ENCODE data around the gene ATG4D.

The ATG4D gene

GRCh38 chr19:10508707-10509106 is 35.0 kb upstream of the ATG4D start:
- no peaks in the 10 kb centered on the region for H3K9me3 ChIP-seq (ENCODE audit: control insufficient read depth in 1 of 2, low read length in 2 of 2)
- H3K36me3 ChIP-seq (ENCODE audit: control insufficient read depth in 1 of 2, insufficient read depth in 2 of 2, low read length in 2 of 2): no peaks in the 10 kb centered on the region
- peaks cover 15% of the 10 kb centered on the region in 2 donors for H3K27me3 ChIP-seq (ENCODE audit: control insufficient read depth in 1 of 2, insufficient read depth in 2 of 2, low read length in 2 of 2)
- H3K4me3 ChIP-seq (ENCODE audit: low read depth in 1 of 2, low read length in 2 of 2): no peak overlapping the region
- H3K27ac ChIP-seq (ENCODE audit: low read depth, low read length): no peak overlapping the region
- no peak overlapping the region for H3K9ac ChIP-seq (ENCODE audit: low read depth in 1 of 2, low read length in 2 of 2)
- H3K4me1 ChIP-seq (ENCODE audit: control insufficient read depth in 1 of 2, insufficient read depth in 2 of 2, low read length in 2 of 2): peaks cover 2 to 3% of the 10 kb centered on the region in 2 donors

GRCh38 chr19:10510301-10510802 is 33.4 kb upstream of the ATG4D start:
- Histone ChIP-seq H3K9me3 (ENCODE audit: control insufficient read depth in 1 of 2, low read length in 2 of 2) (no peaks in the 10 kb centered on the region), H3K9ac (ENCODE audit: low read depth in 1 of 2, low read length in 2 of 2) (no peak overlapping the region), H3K4me1 (ENCODE audit: control insufficient read depth in 1 of 2, insufficient read depth in 2 of 2, low read length in 2 of 2) (peaks cover 2 to 3% of the 10 kb centered on the region in 2 donors), H3K27me3 (ENCODE audit: control insufficient read depth in 1 of 2, insufficient read depth in 2 of 2, low read length in 2 of 2) (peaks cover 30 to 31% of the 10 kb centered on the region in 2 donors), H3K4me3 (ENCODE audit: low read depth in 1 of 2, low read length in 2 of 2) (no peak overlapping the region), H3K36me3 (ENCODE audit: control insufficient read depth in 1 of 2, insufficient read depth in 2 of 2, low read length in 2 of 2) (no peaks in the 10 kb centered on the region), H3K27ac (ENCODE audit: low read depth, low read length) (no peak overlapping the region)

GRCh38 chr19:10513223-10513622 is 30.5 kb upstream of the ATG4D start:
- H3K4me1 ChIP-seq (ENCODE audit: control insufficient read depth in 1 of 2, insufficient read depth in 2 of 2, low read length in 2 of 2): peaks cover 3 to 14% of the 10 kb centered on the region in 2 donors

GRCh38 chr19:10514211-10515145 is 29.2 kb upstream of the ATG4D start:
- Histone ChIP-seq H3K4me3 (ENCODE audit: low read depth in 1 of 2, low read length in 2 of 2) (no peak overlapping the region), H3K9me3 (ENCODE audit: control insufficient read depth in 1 of 2, low read length in 2 of 2) (no peaks in the 10 kb centered on the region), H3K9ac (ENCODE audit: low read depth in 1 of 2, low read length in 2 of 2) (no peak overlapping the region), H3K36me3 (ENCODE audit: control insufficient read depth in 1 of 2, insufficient read depth in 2 of 2, low read length in 2 of 2) (no peaks in the 10 kb centered on the region), H3K27me3 (ENCODE audit: control insufficient read depth in 1 of 2, insufficient read depth in 2 of 2, low read length in 2 of 2) (peaks cover 65 to 70% of the 10 kb centered on the region in 2 donors), H3K4me1 (ENCODE audit: control insufficient read depth in 1 of 2, insufficient read depth in 2 of 2, low read length in 2 of 2) (peaks cover 3 to 21% of the 10 kb centered on the region in 2 donors), H3K27ac (ENCODE audit: low read depth, low read length) (no peak overlapping the region)

More at GRCh38 chr19:10513223-10513622, 30.5 kb upstream of the ATG4D start:
- Histone ChIP-seq H3K27me3 (ENCODE audit: control insufficient read depth in 1 of 2, insufficient read depth in 2 of 2, low read length in 2 of 2) (peaks cover 52 to 57% of the 10 kb centered on the region in 2 donors), H3K9me3 (ENCODE audit: control insufficient read depth in 1 of 2, low read length in 2 of 2) (no peaks in the 10 kb centered on the region), H3K4me3 (ENCODE audit: low read depth in 1 of 2, low read length in 2 of 2) (no peak overlapping the region), H3K27ac (ENCODE audit: low read depth, low read length) (no peak overlapping the region), H3K9ac (ENCODE audit: low read depth in 1 of 2, low read length in 2 of 2) (no peak overlapping the region), H3K36me3 (ENCODE audit: control insufficient read depth in 1 of 2, insufficient read depth in 2 of 2, low read length in 2 of 2) (no peaks in the 10 kb centered on the region)

GRCh38 chr19:10516064-10516385 is 27.7 kb upstream of the ATG4D start:
- H3K36me3 ChIP-seq (ENCODE audit: control insufficient read depth in 1 of 2, insufficient read depth in 2 of 2, low read length in 2 of 2): no peaks in the 10 kb centered on the region
- no peaks in the 10 kb centered on the region for H3K9me3 ChIP-seq (ENCODE audit: control insufficient read depth in 1 of 2, low read length in 2 of 2)
- no peak overlapping the region for H3K9ac ChIP-seq (ENCODE audit: low read depth in 1 of 2, low read length in 2 of 2)
- H3K27me3 ChIP-seq (ENCODE audit: control insufficient read depth in 1 of 2, insufficient read depth in 2 of 2, low read length in 2 of 2): peaks cover 66 to 72% of the 10 kb centered on the region in 2 donors
- H3K4me1 ChIP-seq (ENCODE audit: control insufficient read depth in 1 of 2, insufficient read depth in 2 of 2, low read length in 2 of 2): peaks cover 0 to 19% of the 10 kb centered on the region in 2 donors
- no peak overlapping the region for H3K27ac ChIP-seq (ENCODE audit: low read depth, low read length)
- H3K4me3 ChIP-seq (ENCODE audit: low read depth in 1 of 2, low read length in 2 of 2): no peak overlapping the region

- Histone ChIP-seq H3K4me3 (ENCODE audit: low read depth in 1 of 2, low read length in 2 of 2) (no peak overlapping the region), H3K4me1 (ENCODE audit: control insufficient read depth in 1 of 2, insufficient read depth in 2 of 2, low read length in 2 of 2) (peaks cover 0 to 19% of the 10 kb centered on the region in 2 donors), H3K9ac (ENCODE audit: low read depth in 1 of 2, low read length in 2 of 2) (no peak overlapping the region), H3K36me3 (ENCODE audit: control insufficient read depth in 1 of 2, insufficient read depth in 2 of 2, low read length in 2 of 2) (no peaks in the 10 kb centered on the region), H3K27me3 (ENCODE audit: control insufficient read depth in 1 of 2, insufficient read depth in 2 of 2, low read length in 2 of 2) (peaks cover 70 to 72% of the 10 kb centered on the region in 2 donors), H3K27ac (ENCODE audit: low read depth, low read length) (no peak overlapping the region), H3K9me3 (ENCODE audit: control insufficient read depth in 1 of 2, low read length in 2 of 2) (no peaks in the 10 kb centered on the region)
Measured at GRCh38 chr19:10516671-10517286, 26.9 kb upstream of the ATG4D start.

GRCh38 chr19:10517361-10517759 is 26.3 kb upstream of the ATG4D start, which contains the start of gene S1PR5:
Gene S1PR5, minus strand, starts transcription at chr19:10517447. Its CDS starts 2,436 bp downstream, at chr19:10515011.
- H3K9me3 ChIP-seq (ENCODE audit: control insufficient read depth in 1 of 2, low read length in 2 of 2): no peaks in the 10 kb centered on the region
- H3K36me3 ChIP-seq (ENCODE audit: control insufficient read depth in 1 of 2, insufficient read depth in 2 of 2, low read length in 2 of 2): no peaks in the 10 kb centered on the region
- H3K4me1 ChIP-seq (ENCODE audit: control insufficient read depth in 1 of 2, insufficient read depth in 2 of 2, low read length in 2 of 2): peaks cover 0 to 19% of the 10 kb centered on the region in 2 donors
- H3K9ac ChIP-seq (ENCODE audit: low read depth in 1 of 2, low read length in 2 of 2): no peak within 1 kb of the TSS
- no peak within 1 kb of the TSS for H3K27ac ChIP-seq (ENCODE audit: low read depth, low read length)
- peaks cover 72 to 73% of the 10 kb centered on the region in 2 donors for H3K27me3 ChIP-seq (ENCODE audit: control insufficient read depth in 1 of 2, insufficient read depth in 2 of 2, low read length in 2 of 2)
- peak within 1 kb of the TSS; percentile 35 to 43 for H3K4me3 ChIP-seq (ENCODE audit: low read depth in 1 of 2, low read length in 2 of 2)

- H3K9ac ChIP-seq (ENCODE audit: low read depth in 1 of 2, low read length in 2 of 2): no peak overlapping the region
- H3K27me3 ChIP-seq (ENCODE audit: control insufficient read depth in 1 of 2, insufficient read depth in 2 of 2, low read length in 2 of 2): peaks cover 69 to 70% of the 10 kb centered on the region in 2 donors
- peak overlapping the region; percentile 35 to 43 for H3K4me3 ChIP-seq (ENCODE audit: low read depth in 1 of 2, low read length in 2 of 2)
- H3K36me3 ChIP-seq (ENCODE audit: control insufficient read depth in 1 of 2, insufficient read depth in 2 of 2, low read length in 2 of 2): no peaks in the 10 kb centered on the region
- no peak overlapping the region for H3K27ac ChIP-seq (ENCODE audit: low read depth, low read length)
- H3K9me3 ChIP-seq (ENCODE audit: control insufficient read depth in 1 of 2, low read length in 2 of 2): no peaks in the 10 kb centered on the region
- peaks cover 0 to 19% of the 10 kb centered on the region in 2 donors for H3K4me1 ChIP-seq (ENCODE audit: control insufficient read depth in 1 of 2, insufficient read depth in 2 of 2, low read length in 2 of 2)
Measured at GRCh38 chr19:10517760-10518443, 25.8 kb upstream of the ATG4D start.

GRCh38 chr19:10518444-10519361 is 25.0 kb upstream of the ATG4D start:
- Histone ChIP-seq H3K27me3 (ENCODE audit: control insufficient read depth in 1 of 2, insufficient read depth in 2 of 2, low read length in 2 of 2) (peaks cover 61 to 62% of the 10 kb centered on the region in 2 donors), H3K27ac (ENCODE audit: low read depth, low read length) (no peak overlapping the region), H3K4me1 (ENCODE audit: control insufficient read depth in 1 of 2, insufficient read depth in 2 of 2, low read length in 2 of 2) (peaks cover 0 to 19% of the 10 kb centered on the region in 2 donors), H3K36me3 (ENCODE audit: control insufficient read depth in 1 of 2, insufficient read depth in 2 of 2, low read length in 2 of 2) (no peaks in the 10 kb centered on the region), H3K4me3 (ENCODE audit: low read depth in 1 of 2, low read length in 2 of 2) (no peak overlapping the region), H3K9me3 (ENCODE audit: control insufficient read depth in 1 of 2, low read length in 2 of 2) (no peaks in the 10 kb centered on the region), H3K9ac (ENCODE audit: low read depth in 1 of 2, low read length in 2 of 2) (no peak overlapping the region)

All from duodenal mucosa (tissue), 2 donors.